Umbilical cord (tissue), 2 donors: ENCODE measurements around the gene EFNA5. TPM values are rescaled to one million over a fixed set of nuclear protein-coding genes. Genes with fewer than 3 reads are reported as not detected.

Experiments
- DNase-seq: peaks from one replicate; pipeline ENCODE4 v3.0.0-alpha.2; 2015; ENCODE audit warnings: low spot score
- total RNA-seq: library from RNA; depleted of rRNA; stranded (reverse); fragments of >200 nt; gene quantifications from one replicate; pipeline ENCODE4 v1.2.3, GENCODE V29; 2014; ENCODE audit warnings: low replicate concordance; ENCODE audit not compliant: insufficient read depth

Gene EFNA5
- total RNA-seq, 1 donor from 2014 or later, result 15.2 TPM

DNA sequence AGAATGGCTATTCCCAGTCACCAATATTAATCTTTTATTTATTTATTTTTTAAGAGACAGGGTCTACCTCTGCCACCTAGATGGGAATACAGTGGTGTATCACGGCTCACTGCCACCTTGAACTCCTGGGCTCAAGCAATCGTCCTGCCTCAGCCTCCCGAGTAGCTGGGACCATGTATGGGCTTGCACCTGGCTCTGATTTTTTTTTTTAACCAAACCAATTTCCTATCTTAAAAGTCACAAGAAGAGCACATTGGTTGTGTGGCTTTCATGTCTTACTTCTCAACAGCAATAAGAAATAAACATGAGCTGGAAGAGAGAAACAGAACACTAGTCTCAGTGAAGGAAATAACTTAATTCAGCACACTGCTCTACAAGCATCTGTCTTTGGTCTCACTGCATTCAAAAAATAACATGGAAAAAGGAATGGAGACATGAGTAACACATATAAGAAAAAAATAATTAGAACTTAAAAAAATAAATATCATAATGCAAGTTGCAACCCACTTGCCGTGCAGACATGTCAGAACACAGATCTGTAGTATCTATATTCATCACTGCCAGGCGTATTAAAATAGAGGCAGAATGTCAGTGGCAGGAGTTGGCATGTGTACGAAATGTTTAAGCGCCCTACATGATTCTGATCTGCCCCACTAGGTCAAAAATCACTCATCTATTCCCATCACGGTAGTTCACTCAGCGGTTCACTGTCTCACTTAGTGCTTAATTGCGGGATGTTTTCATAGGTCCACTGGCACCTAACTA lies 66.4 kb downstream of the EFNA5 start:
- no peak for DNase-seq

DNA sequence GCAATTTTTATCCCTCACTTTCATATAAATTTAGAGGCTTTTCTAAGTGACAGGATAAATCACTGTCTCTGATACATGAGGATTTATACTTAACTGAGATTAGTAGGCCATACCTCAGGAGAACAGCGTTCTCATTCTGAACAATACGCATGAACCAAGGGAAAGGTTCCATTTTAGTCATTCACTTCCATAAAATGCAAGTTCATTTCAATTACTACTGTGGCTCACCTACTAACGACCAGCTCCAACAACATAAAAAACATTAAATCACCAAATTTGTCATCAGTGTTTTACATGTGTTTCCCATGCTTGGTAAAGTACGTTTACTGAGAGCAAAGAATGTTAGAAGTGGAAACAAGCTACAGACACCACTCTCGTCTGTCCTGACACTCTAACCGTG lies 67.4 kb downstream of the EFNA5 start:
- DNase-seq, result no peak

DNA sequence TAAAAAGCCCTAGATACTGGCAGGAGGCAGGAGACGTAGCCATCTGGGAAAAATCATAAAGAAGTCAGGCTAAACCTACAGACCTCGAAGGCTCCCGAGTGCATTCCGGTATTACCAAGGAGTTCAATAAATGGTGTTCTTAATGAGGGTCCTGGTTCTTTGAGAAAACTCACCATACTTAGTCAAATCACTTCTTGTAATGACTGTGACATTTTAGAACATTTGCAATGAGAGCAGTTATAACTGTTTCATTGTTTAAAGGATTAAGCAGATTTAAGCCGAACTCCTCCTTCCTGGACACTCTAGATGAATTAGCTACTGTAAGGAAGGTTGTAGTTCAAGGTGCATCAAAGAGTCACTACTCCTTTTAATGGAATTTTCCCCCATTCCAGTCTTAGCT lies 67.8 kb downstream of the EFNA5 start:
- DNase-seq, result peak; percentile 27

DNA sequence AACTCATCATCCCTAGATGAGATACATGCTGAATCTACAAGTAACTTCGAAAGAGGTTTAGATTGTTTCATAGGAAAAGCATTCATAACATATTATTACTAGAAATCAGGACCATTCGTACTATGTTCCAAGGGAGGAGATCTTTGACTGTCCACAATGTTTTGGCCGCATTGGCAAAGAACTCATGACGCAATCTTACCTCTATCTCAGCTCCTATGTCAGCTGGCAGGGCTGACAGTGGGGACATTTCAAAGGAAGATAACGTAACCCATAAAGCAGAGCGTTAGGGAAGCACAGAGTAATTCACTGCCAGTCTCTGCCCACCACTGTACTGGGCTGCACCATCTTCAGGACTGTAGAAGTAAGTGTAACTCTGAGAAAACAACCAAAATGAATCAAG lies 69.7 kb downstream of the EFNA5 start:
- DNase-seq, result no peak

DNA sequence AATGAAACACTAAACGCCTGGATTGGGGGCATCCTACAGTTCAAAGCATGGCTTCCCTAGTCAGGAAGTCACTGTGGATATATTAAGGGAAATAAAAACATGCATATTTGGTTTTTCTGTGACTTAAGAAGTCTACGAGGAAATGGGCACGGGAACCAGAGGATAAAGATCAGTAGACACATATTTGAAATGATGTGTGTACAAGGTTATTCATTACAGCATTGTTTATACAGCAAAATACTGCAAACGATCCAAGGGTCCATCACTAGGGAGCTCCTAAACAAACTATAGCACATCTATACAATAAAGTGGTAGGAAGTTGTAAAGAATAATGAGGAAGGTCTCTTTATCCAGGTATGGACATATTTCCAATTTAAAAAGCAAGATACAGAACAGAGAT lies 71.8 kb downstream of the EFNA5 start:
- DNase-seq, result no peak

DNA sequence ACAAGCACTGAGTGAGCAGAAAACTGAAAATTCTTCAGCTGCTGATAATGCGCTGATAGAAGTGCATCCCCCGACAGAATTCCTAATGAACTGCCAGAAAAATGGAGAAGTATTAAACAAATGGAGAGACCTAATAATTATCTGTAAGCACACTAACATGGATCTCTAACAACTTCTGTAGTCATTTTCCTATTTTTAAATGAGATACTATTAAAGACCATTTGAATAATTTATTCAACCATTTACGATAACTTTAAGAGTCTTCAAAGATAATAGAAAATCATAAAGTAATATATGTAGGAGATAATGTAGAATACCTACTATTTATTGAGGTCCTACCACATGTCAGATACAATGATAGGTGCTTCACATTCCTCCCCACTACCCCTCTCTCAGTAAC lies 72.9 kb downstream of the EFNA5 start:
- no peak for DNase-seq

DNA sequence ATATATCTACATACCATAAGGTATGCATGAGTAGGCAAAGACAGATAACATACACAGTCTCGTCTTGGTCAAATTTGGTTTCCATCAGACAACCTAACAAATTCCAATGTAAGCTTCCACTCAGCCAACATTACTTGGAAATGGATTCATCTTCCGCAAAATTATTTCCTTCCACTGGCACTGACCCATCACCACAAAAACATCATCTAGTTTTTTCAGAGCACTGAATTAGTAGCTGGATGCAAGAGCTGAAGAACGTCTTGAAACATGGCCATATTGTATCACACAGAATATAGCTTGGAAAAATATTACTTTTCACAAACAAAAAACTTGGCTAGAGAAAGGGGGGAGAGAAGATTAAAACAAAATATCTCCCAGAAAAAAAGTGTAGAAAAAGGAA lies 73.5 kb downstream of the EFNA5 start:
- DNase-seq, result no peak

DNA sequence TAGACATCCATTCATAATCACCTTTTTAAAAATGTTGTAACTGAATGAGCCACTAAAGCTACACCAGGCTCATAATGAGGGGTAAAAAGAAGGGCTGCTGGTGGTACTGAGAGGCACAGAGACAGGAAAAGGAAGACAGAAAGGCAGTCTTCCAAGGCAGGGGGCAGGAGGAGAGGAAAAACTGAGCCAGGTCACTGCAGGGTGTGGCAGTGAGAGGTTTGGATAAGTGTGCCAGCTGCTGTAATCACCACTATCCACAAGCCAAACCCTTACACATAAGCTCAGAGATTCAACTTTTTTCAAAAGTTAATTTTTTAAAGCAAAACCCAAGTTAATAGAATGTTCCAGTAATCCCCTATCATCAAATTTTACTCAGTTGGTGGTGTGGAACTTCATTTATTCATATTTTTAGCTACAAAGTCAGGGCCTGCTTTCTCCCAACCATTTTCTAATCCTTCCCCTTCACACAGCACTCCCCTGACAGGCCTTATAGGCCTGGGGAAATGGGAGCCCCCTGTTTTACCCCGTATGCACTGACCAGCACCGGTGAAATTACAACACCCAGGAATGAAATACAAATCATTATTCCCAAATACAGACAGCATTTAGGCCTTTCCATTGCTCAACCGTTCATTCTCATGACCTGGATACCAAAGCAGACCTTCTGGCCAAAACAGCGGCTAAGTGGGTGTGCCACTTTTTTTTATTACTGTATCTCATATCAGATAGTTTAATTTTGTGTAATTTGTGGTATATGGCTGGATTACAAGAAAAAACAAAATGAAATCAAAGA lies 76.3 kb downstream of the EFNA5 start:
- DNase-seq, result no peak

DNA sequence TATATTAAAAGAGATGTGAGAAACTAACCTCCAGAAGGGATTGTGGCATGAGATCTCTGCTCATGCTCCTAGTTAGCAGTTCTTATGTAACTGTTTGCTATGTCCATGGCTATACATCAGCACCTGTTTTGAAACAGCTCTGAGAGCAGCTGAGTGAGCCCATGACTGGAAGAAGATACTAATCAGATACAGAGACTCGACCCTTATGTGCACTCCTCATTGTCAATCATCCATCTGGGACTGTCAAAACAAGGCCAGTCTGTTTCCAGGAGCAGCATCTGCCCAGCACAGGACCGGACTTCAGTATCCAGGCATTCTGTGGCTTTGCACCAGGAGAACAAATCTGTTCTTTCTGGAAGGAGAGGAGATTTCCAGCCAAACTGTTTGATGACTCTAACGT lies 77.7 kb downstream of the EFNA5 start:
- DNase-seq, result no peak

DNA sequence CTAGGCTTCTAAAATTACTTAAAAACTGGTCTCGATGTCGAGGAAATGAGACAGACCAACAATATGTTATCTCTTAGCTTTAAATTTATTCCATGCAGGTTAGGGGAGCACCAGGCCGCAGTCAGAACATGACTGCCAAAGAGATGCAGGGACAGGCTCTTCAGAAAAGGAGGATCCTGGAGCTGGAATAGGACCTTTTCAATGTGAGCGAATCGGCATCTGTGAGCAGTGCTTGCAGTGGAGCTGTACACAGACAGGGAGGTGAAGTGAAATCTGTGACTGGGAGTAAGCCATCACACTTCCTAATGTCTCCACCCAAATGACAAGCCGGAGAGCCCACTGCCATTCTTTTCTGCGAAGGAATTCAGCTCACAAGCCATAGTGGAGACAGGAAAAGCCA lies 78.2 kb downstream of the EFNA5 start:
- DNase-seq, result no peak

DNA sequence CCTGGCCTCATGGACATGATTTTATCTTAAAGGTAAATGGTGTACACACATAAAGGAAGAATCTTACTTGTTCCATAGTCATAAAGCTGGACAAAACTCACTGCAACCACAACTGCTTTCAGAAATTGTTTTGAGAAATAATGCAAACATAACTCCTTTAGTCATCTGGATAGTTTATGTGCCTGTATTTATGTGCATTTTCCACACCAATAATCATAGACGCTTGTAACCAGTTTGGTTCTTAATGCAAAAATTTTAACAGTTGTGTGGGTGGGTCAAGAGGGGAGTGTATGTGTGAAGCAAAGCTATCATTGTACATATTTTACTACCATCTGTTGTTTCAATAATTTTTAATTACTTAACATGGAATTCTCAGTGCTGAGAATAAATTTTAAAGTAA lies 80.1 kb downstream of the EFNA5 start:
- DNase-seq, result no peak

DNA sequence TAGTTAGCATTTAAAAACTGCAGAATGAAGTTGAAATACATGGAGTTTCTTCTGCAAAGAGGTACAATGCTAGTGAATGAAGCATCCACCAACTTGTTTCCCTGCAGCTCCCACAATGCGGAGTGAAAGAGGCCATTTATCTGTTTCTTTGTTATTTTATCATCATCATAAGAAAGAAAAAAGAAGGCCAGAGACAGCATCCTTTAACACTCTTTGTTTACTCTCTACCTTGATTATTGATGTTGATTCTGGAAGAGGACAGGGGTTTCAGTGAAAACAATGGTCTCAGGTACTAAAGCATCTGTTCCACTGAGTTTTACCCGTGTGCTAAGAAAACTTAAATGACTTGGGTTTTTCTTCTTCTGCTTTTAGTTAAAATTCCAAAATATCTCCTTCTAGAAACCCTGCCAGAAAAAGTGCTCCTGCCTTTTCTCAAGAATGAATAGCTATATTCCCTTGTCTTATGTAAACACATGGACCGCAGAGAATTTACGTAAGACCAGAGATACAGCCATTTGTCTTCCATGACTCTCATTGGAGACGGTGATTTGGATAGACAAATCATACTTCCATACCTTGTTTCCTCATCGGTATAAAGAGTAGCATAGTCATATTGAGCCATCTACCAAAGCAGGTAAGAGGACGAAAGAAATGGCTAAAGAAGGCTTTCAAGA lies 81.1 kb downstream of the EFNA5 start:
- DNase-seq, result no peak

DNA sequence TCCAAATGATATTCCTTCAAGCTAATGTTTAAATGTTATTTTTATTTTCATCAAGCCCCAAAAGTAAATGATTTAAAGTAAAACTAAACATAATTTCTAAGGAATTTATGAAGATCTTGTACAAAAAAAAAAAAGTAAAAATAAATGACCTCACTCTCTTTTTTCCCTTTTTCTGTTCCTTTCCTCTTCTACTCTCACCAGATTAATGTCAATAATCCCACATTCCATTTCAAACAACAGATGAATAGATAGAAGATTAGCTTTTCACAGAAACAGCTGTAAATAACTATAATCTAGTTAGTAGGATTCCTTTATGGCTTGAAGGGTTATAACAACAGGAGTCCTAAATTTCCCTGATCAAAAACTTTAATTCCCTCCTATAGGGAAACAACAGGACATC lies 88.1 kb downstream of the EFNA5 start:
- no peak for DNase-seq

DNA sequence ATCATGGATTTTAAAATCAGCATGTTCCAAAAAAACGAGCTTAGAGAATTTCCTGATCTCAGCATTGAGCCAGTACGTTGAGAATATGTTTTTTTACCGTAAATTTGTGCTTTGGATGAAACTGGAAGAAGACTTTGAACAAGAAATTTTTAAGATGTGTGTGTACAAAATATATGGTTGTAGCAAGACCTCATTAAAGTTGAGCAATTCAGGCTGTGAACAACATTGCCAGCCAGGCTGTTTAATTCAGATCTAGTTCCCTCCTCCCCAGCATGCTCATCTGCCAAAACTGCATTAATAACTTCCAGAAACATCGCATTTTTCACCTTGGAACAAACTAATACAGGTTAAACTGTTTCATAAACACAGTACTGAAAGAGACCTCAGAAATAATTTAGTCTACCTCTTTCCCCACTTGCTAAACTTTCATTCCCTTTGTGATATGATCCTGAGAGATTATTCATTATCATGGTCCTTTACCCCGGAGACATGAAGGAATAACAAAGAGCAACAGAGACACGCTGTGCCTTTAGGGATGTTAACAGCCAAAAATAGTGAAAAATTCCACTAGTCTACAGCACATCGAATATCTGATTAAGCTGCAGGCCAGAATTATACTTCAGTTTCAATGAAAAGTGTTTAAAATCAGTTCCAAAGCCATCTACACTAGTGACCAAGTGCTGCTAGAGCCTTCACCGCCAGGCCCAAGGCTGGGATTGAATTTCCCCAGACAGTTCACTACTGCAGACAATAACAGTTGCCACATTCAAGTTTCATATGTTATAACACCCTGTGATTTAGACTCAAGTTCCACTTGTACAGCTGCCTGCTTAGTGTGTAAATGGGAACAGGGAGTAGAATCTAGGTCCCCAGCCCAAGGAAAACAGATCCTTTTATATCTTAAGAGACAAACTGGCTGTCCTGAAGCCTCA lies 89.6 kb downstream of the EFNA5 start:
- DNase-seq, result no peak

DNA sequence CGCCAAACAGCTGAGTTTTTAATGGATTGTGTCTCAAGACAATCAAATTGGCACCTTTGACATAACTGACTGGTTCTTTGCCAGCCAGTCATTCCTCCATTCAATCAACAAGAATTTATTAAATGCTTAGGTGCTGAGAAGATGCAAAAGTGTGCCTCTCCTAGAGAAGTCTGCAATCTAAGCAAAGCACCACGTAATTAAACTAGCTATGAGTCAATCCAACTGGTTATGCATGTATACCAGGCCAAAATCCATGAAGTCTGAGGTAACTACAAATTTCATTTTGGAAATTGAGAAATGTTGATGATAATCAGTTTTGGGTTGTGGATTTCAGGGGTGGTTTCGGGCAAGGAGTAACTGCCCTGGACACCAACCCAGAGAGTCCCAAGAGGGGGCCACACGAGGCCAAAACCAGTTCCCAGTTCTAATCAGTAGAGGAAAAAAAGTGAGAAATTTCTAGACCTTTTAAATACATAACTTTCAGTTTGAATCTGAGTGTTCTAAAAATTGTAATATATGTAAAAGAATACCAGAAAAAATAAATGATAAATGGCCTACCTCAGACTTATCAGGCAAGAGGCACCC lies 92.6 kb downstream of the EFNA5 start:
- no peak for DNase-seq

DNA sequence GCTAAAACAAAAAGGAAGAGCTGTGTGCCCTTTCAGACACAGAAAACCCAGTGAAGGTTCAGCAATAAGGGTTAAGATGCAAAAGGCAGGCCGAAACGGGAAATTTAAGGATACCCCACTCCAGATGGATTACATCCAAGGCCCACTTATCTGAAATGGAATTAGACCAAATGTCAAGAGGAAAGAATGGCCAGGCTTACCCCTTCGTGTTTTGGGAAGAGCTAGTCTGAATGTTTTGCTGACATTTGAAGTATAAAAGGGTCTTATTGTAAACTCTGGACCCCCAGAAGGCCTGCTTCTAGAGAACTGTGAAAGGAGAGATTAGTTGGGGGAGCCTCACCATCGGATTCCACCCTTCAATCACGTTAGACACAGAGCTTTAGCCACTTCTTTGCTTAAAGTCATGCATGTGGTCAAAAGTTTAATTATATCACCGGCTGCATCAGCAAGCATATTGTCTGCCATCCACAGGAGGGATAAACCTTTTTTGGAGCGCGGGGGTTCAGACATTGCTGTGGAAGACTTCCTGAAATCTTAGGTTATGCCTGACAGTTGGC lies 93.3 kb downstream of the EFNA5 start:
- DNase-seq, result no peak

DNA sequence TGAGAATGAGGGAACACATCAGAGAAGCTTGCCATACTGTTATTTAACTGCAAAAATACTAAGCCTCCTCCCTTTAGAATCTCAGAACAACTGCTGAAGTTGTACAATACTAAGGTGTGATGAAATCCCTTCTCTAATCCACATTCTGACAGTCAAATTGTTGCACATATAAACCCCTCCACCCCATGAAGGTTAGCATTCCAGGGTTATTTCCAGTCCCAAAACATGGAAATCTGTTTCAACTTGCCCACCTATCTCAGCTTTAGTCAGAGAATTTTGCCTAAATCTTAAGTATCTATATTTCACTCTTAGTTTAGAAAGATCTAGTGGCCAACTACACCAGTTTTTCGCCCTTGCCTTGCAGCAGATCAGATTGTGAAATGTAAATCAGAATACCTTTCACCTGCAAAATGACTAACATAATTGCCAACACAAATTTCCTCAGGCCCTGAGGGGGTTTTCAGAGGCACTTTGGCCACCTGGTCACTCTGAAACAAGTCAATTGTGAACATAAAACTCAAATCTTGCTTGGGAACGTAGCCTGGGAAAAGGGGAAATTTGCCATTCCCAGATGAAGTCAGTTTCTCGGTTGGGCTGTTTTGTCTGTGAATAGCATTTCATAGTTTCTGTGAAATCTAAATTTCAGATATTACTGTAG lies 93.9 kb downstream of the EFNA5 start:
- DNase-seq, result no peak

DNA sequence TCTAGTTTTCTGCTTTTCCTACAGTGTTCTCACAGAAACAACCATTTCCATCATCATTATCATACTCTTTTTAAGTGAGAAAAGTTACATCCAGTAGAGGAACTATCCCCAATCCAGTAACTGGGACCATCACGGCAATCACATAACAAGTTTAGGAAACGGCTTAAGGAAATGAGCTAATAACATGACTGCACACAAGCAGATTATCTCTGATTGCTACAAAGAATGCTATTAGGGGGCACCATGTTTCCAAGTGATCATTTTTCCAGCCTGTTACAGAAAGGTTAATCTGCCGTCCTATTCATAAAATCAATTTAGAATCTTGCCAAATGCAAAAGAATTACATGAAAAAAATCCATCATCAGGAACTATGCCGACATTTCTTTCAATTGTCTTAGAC lies 94.6 kb downstream of the EFNA5 start:
- DNase-seq, result no peak

DNA sequence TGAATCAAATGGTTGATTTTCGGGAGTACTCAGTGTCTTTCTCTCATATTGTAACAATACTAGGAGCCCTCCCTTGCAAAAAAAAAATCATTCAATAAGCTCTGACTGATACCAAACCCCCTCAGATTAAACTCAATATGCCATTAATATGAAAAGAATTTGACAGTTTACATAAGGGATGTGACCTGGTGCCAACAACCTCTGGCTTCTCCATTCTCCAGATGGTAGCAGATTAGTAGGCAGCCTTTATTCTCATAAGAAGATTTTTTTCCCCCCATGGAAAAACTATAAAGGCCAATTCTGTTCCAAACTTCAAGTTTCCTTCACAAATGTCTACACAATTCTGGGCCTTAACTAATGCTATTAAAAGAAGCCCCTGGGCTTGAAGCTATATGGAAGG lies 96.5 kb downstream of the EFNA5 start:
- DNase-seq, result peak; percentile 44

DNA sequence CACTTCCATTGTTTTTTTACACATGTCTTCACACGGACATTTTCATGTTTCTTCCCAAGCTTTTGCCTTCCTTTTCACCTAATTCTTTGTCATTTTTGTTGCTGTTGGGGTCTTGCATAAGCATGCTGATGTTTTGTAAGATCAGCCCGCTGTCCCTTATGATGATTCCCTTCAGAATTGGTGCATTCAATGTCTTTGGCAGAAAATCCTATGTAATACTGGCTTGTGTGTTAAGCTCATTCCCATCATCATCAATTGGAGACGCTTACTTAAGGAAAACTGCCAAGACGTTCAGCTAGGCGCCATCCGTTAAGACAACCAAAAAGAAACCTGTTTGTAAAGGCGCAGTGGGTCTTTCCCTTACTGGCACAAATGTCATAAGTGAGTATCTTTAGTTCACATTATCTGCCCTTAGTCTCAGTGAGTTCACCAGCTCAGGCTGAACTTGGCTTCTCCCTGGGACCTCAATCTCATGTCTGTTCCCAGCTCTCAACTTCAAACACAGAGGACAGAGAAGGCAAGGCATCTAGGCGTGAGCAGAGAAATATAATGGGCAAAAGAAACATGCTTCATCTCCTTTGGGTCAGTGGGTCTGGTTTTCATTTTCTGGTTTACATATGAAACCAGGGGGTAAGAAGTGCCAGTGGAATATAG lies 97.9 kb downstream of the EFNA5 start:
- DNase-seq, result no peak
